GM23338 (cell line): ENCODE measurements around the gene INPP4B. TPM values are rescaled to one million over a fixed set of nuclear protein-coding genes. Genes with fewer than 3 reads are reported as not detected.

Source experiments
- ATAC-seq: fragments of 200-7000 bp; cut with Tn5 transposase; 3 replicates; pipeline ENCODE4 v1.9.1; 2020
- DNase-seq: peaks from one replicate; pipeline ENCODE4 v3.0.0-alpha.2; 2015; ENCODE audit warnings: low spot score
- H2AFZ ChIP-seq: fragments of 200-600 bp; sonication (generic); 2 replicates; pipeline ENCODE4 v1.8.0; 2016; ENCODE audit warnings: antibody characterized with exemption, mild to moderate bottlenecking, moderate library complexity
- H3F3A ChIP-seq: fragments of 200-600 bp; sonication (generic); replicated peaks from 2 replicates; pipeline ENCODE4 v1.8.0; 2017; ENCODE audit warnings: antibody characterized with exemption, mixed run types, low read depth
- H3K27ac ChIP-seq: fragments of 200-600 bp; sonication (generic); 2 replicates; pipeline ENCODE4 v1.6.1; 2016; ENCODE audit warnings: low read depth
- H3K27me3 ChIP-seq: fragments of 200-600 bp; sonication (generic); 2 replicates; pipeline ENCODE4 v1.8.0; 2016; ENCODE audit warnings: mild to moderate bottlenecking, mixed run types, moderate library complexity; ENCODE audit not compliant: insufficient read depth
- H3K36me3 ChIP-seq: fragments of 200-600 bp; sonication (generic); 2 replicates; pipeline ENCODE4 v1.8.0; 2016; ENCODE audit warnings: mild to moderate bottlenecking; ENCODE audit not compliant: insufficient read depth
- H3K4me1 ChIP-seq: fragments of 200-600 bp; sonication (generic); 2 replicates; pipeline ENCODE4 v1.8.0; 2016; ENCODE audit warnings: mild to moderate bottlenecking, moderate library complexity; ENCODE audit not compliant: insufficient read depth
- H3K4me2 ChIP-seq: fragments of 200-600 bp; sonication (generic); 2 replicates; pipeline ENCODE4 v1.7.1; 2017; ENCODE audit warnings: mixed run types
- H3K4me3 ChIP-seq: fragments of 200-600 bp; sonication (generic); 2 replicates; pipeline ENCODE4 v1.6.1; 2016; ENCODE audit warnings: mixed run types
- H3K79me2 ChIP-seq: fragments of 200-600 bp; sonication (generic); replicated peaks from 2 replicates; pipeline ENCODE4 v1.8.0; 2017; ENCODE audit warnings: mild to moderate bottlenecking; ENCODE audit not compliant: insufficient read depth
- H3K9me2 ChIP-seq: fragments of 200-600 bp; sonication (generic); 2 replicates; pipeline ENCODE4 v1.8.0; 2017; ENCODE audit not compliant: insufficient read depth
- H4K20me1 ChIP-seq: fragments of 200-600 bp; sonication (generic); replicated peaks from 2 replicates; pipeline ENCODE4 v1.8.0; 2017; ENCODE audit warnings: mild to moderate bottlenecking; ENCODE audit not compliant: insufficient read depth
- H3K27ac Mint-ChIP-seq: 2 replicates; pipeline ENCODE4 v1.8.0; 2020; ENCODE audit warnings: inconsistent platforms, mild to moderate bottlenecking, moderate library complexity, mixed read lengths
- H3K27me3 Mint-ChIP-seq: 3 replicates; pipeline ENCODE4 v1.8.0; 2022; ENCODE audit warnings: low read depth, mild to moderate bottlenecking, moderate library complexity, mixed read lengths, inconsistent platforms; ENCODE audit not compliant: insufficient read depth, poor library complexity
- H3K36me3 Mint-ChIP-seq: 3 replicates; pipeline ENCODE4 v1.8.0; 2021; ENCODE audit warnings: low read depth, mild to moderate bottlenecking, inconsistent platforms, moderate library complexity, mixed read lengths
- H3K4me1 Mint-ChIP-seq: 3 replicates; pipeline ENCODE4 v1.8.0; 2020; ENCODE audit warnings: mild to moderate bottlenecking, inconsistent platforms, mixed read lengths
- H3K4me3 Mint-ChIP-seq: 3 replicates; pipeline ENCODE4 v1.8.0; 2021; ENCODE audit warnings: moderate library complexity, mild to moderate bottlenecking, inconsistent platforms, mixed read lengths
- H3K9me3 Mint-ChIP-seq: 3 replicates; pipeline ENCODE4 v1.8.0; 2020; ENCODE audit warnings: moderate library complexity, mild to moderate bottlenecking, inconsistent platforms, mixed read lengths
- CREB1 ChIP-seq: fragments of 250-450 bp; sonication (Bioruptor Pico); IDR thresholded peaks from 2 replicates; pipeline ENCODE4 v1.5.0; 2020; ENCODE audit warnings: low read depth, mild to moderate bottlenecking, moderate library complexity
- EZH2 ChIP-seq: fragments of 200-600 bp; sonication (generic); IDR thresholded peaks from one replicate; pipeline ENCODE4 v1.8.0; 2017; ENCODE audit warnings: antibody characterized with exemption, mild to moderate bottlenecking, low read depth; ENCODE audit not compliant: unreplicated experiment
- EZH2phosphoT487 ChIP-seq: fragments of 200-600 bp; sonication (generic); IDR thresholded peaks from one replicate; pipeline ENCODE4 v1.8.1; 2018; ENCODE audit warnings: antibody characterized with exemption; ENCODE audit not compliant: unreplicated experiment
- NANOG ChIP-seq: IDR thresholded peaks from 2 replicates; pipeline ENCODE4 v1.6.1; 2016; ENCODE audit warnings: antibody characterized with exemption, borderline replicate concordance
- POLR2AphosphoS5 ChIP-seq: IDR thresholded peaks from 2 replicates; pipeline ENCODE4 v1.6.1; 2016; ENCODE audit warnings: antibody characterized with exemption, low read depth
- STAT1 ChIP-seq: IDR thresholded peaks from one replicate; pipeline ENCODE4 v1.6.1; 2016; ENCODE audit warnings: antibody characterized with exemption; ENCODE audit not compliant: unreplicated experiment
- ZNF114 ChIP-seq: fragments of 250-450 bp; sonication (Bioruptor Pico); IDR thresholded peaks from 2 replicates; pipeline ENCODE4 v1.5.0; 2020; ENCODE audit warnings: mild to moderate bottlenecking, moderate library complexity
- ZNF331 ChIP-seq: fragments of 250-450 bp; sonication (Bioruptor Pico); IDR thresholded peaks from 2 replicates; pipeline ENCODE4 v1.5.0; 2020; ENCODE audit warnings: low read depth, mild to moderate bottlenecking, moderate library complexity
- polyA plus RNA-seq: library from polyadenylated mRNA; unstranded; fragments of >200 nt; fragmentation: Nextera tagmentation; extraction: Ambion mirVana; gene quantifications from 2 replicates; pipeline ENCODE4 v1.2.1, GENCODE V29; 2016
- total RNA-seq: library from RNA; depleted of rRNA; stranded (reverse); fragments of >200 nt; shearing (Covaris generic); gene quantifications from 2 replicates; pipeline ENCODE4 v1.2.3, GENCODE V29; 2014
- TF ChIP-seq, protein P1 (sequence below): IDR thresholded peaks from 2 replicates; pipeline ENCODE4 v1.6.1; 2016; ENCODE audit warnings: antibody characterized with exemption
- TF ChIP-seq, protein P2 (sequence below), 2 experiments: fragments of 200-600 bp in 1 of 2; sonication (generic) in 1 of 2; conservative IDR thresholded peaks; 2 replicates each; pipeline versions ENCODE4 v1.5.1 to v1.6.1; 2016 to 2017; ENCODE audit warnings: antibody characterized with exemption in 2 of 2, low read depth in 2 of 2, mild to moderate bottlenecking in 2 of 2, moderate library complexity in 1 of 2
- TF ChIP-seq, protein P3 (sequence below): IDR thresholded peaks from one replicate; pipeline ENCODE4 v1.6.1; 2018; ENCODE audit warnings: antibody characterized with exemption; ENCODE audit not compliant: unreplicated experiment

INPP4B gene
- total and polyA plus RNA-seq, 2 experiments from 2014 or later: 0.11 to 0.14 TPM

DNA sequence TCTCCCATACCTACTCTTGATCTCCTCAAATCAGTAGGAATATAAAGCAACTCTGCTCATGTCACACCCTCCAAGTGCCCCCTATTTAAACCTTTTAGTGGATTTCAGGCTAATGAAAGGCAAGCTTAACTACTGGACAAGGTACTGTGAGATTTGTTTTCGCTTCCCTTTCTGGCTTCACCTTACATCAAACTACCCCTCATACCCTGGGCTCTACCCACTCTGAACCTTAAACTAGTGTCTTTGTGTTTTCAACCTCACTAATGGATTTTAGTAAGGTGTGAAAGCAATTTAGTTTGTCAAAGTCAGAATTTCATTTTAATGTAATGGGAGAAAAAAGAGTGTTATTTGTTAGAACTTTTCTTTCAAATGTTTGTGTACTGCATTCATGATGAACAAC is 291.7 kb downstream of the INPP4B start:
- Histone ChIP-seq H3K9me2 (no peaks in the 10 kb centered on the region; the same call in 1 of the 2 replicates), H3K27ac (no peak overlapping the region), H3K4me2 (no peak overlapping the region), H2AFZ (no peak overlapping the region), H4K20me1 (no peaks in the 10 kb centered on the region), H3K27me3 (no peaks in the 10 kb centered on the region), H3F3A (no peaks in the 10 kb centered on the region), H3K4me1 (peaks cover 9% of the 10 kb centered on the region; the same call in 1 of the 2 replicates), H3K4me3 (no peak overlapping the region), H3K36me3 (no peaks in the 10 kb centered on the region), H3K79me2 (no peaks in the 10 kb centered on the region)
- Mint-ChIP-seq H3K9me3 (no peaks in the 10 kb centered on the region), H3K4me1 (peaks cover 11% of the 10 kb centered on the region), H3K36me3 (no peaks in the 10 kb centered on the region), H3K27ac (no peak overlapping the region), H3K4me3 (no peak overlapping the region), H3K27me3 (peaks cover 4% of the 10 kb centered on the region)
- DNase-seq (no peak), ATAC-seq (no peak)
- TF ChIP-seq, protein P1, sequence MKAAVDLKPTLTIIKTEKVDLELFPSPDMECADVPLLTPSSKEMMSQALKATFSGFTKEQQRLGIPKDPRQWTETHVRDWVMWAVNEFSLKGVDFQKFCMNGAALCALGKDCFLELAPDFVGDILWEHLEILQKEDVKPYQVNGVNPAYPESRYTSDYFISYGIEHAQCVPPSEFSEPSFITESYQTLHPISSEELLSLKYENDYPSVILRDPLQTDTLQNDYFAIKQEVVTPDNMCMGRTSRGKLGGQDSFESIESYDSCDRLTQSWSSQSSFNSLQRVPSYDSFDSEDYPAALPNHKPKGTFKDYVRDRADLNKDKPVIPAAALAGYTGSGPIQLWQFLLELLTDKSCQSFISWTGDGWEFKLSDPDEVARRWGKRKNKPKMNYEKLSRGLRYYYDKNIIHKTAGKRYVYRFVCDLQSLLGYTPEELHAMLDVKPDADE: no peak
- TF ChIP-seq ZNF331 (CRISPR knock-in tag): no peak
- no peak for TF ChIP-seq EZH2
- TF ChIP-seq NANOG: no peak
- TF ChIP-seq CREB1 (CRISPR knock-in tag): no peak

DNA sequence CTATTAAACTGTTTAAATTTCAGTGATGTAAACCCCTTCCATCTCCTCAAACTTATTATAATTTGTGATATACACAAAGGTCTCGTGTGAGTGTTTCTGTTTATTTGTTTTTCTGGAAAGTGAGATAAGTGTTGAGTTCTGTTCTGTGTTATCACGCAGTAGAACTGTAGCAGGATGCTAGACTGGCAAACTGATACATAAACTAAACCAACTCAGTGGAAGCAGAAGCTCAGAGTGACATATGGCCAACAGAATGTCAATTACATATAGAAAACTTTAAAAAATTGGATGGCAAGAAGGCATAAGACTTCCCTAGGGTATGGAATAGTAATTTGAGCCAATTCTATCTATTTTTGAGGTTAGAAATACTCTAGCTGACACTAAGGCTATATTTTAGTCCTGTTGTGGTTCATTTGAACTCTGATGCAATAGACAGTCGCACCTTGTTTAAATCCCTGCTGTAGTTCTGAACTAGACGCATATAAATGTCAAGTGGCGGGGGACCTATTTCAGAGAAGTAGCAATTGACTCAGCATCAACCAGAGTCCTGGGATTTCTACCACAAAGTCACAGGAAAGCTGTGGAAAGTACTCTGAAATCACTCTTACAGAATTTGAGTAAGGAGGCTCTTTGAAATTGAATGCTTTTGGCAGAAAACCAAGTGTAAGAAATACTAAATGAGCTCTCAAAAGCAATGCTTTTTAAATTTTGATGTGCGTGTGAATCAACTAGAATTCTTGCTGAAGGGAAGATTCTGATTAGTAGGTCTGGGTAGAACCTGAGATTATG is 294.4 kb downstream of the INPP4B start:
- Mint-ChIP-seq H3K36me3 (no peaks in the 10 kb centered on the region), H3K27ac (no peak overlapping the region), H3K9me3 (no peaks in the 10 kb centered on the region), H3K27me3 (no peaks in the 10 kb centered on the region), H3K4me3 (no peak overlapping the region), H3K4me1 (peaks cover 15% of the 10 kb centered on the region)
- DNase-seq (no peak), ATAC-seq (no peak)
- Histone ChIP-seq H3K4me2 (no peak overlapping the region), H3K79me2 (no peaks in the 10 kb centered on the region), H4K20me1 (no peaks in the 10 kb centered on the region), H3K9me2 (no peaks in the 10 kb centered on the region; the same call in 1 of the 2 replicates), H3K36me3 (no peaks in the 10 kb centered on the region), H3K4me1 (peaks cover 9% of the 10 kb centered on the region; the same call in 1 of the 2 replicates), H2AFZ (peak overlapping the region; percentile 53), H3K27me3 (no peaks in the 10 kb centered on the region), H3K27ac (no peak overlapping the region), H3F3A (no peaks in the 10 kb centered on the region), H3K4me3 (no peak overlapping the region)
- TF ChIP-seq ZNF114 (CRISPR knock-in tag): no peak
- TF ChIP-seq NANOG: no peak
- TF ChIP-seq, protein P2, sequence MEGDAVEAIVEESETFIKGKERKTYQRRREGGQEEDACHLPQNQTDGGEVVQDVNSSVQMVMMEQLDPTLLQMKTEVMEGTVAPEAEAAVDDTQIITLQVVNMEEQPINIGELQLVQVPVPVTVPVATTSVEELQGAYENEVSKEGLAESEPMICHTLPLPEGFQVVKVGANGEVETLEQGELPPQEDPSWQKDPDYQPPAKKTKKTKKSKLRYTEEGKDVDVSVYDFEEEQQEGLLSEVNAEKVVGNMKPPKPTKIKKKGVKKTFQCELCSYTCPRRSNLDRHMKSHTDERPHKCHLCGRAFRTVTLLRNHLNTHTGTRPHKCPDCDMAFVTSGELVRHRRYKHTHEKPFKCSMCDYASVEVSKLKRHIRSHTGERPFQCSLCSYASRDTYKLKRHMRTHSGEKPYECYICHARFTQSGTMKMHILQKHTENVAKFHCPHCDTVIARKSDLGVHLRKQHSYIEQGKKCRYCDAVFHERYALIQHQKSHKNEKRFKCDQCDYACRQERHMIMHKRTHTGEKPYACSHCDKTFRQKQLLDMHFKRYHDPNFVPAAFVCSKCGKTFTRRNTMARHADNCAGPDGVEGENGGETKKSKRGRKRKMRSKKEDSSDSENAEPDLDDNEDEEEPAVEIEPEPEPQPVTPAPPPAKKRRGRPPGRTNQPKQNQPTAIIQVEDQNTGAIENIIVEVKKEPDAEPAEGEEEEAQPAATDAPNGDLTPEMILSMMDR (conservative IDR thresholded peaks at IDR 0.05; ENCODE audit: low read depth in 2 of 2): no peak
- TF ChIP-seq EZH2phosphoT487: no peak
- TF ChIP-seq STAT1: no peak
- TF ChIP-seq, protein P3, sequence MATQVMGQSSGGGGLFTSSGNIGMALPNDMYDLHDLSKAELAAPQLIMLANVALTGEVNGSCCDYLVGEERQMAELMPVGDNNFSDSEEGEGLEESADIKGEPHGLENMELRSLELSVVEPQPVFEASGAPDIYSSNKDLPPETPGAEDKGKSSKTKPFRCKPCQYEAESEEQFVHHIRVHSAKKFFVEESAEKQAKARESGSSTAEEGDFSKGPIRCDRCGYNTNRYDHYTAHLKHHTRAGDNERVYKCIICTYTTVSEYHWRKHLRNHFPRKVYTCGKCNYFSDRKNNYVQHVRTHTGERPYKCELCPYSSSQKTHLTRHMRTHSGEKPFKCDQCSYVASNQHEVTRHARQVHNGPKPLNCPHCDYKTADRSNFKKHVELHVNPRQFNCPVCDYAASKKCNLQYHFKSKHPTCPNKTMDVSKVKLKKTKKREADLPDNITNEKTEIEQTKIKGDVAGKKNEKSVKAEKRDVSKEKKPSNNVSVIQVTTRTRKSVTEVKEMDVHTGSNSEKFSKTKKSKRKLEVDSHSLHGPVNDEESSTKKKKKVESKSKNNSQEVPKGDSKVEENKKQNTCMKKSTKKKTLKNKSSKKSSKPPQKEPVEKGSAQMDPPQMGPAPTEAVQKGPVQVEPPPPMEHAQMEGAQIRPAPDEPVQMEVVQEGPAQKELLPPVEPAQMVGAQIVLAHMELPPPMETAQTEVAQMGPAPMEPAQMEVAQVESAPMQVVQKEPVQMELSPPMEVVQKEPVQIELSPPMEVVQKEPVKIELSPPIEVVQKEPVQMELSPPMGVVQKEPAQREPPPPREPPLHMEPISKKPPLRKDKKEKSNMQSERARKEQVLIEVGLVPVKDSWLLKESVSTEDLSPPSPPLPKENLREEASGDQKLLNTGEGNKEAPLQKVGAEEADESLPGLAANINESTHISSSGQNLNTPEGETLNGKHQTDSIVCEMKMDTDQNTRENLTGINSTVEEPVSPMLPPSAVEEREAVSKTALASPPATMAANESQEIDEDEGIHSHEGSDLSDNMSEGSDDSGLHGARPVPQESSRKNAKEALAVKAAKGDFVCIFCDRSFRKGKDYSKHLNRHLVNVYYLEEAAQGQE: no peak
- TF ChIP-seq POLR2AphosphoS5: no peak
- no peak for TF ChIP-seq ZNF331 (CRISPR knock-in tag)
- TF ChIP-seq, protein P1: no peak
- TF ChIP-seq CREB1 (CRISPR knock-in tag): no peak
